Measurements from ENCODE around the gene CLPTM1.
"Not testable (repeated sequence)": the region's sequence is repeated elsewhere in the genome, so short reads cannot be mapped to it uniquely, and the experiment has no call there.

The CLPTM1 gene

DNA sequence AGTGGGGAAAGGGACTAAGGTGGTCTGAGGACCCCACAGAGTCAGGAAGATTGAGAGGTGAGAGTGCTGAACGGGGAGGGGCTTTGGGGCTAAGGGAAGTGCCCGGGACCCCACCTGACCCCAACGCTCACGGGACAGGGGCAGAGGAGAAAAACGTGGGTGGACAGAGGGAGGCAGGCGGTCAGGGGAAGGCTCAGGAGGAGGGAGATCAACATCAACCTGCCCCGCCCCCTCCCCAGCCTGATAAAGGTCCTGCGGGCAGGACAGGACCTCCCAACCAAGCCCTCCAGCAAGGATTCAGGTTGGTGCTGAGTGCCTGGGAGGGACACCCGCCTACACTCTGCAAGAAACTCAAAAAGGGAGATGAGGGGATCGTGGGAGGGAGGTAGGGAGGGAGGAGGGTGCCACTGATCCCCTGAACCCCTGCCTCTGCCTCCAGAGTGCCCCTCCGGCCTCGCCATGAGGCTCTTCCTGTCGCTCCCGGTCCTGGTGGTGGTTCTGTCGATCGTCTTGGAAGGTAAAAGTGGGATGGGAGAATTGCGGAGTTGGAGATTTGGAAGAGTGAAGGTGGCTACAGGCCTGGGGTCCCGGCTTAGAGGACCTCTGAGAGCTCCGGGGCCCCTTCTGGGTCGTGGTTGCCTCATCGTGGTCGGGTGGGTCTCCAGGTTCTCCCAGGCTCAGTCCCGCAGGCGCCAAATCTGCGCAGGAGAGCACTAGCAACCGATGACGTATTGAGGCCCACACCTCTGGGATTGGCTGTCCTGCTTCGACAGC lies 40.6 kb upstream of the CLPTM1 start, which contains the start of gene APOC1:
TSS of gene APOC1 (plus strand) at position 176 of the 774 bp plus-strand sequence. CDS start at position 460, 284 bp downstream.
- Histone ChIP-seq H3K4me3 (ENCODE audit: extremely low read depth, insufficient read depth, low read length, poor library complexity, severe bottlenecking) (peak within 1 kb of the TSS; percentile 46), H3K27ac (ENCODE audit: low read depth, low read length, severe bottlenecking) (peak within 1 kb of the TSS; percentile 91), H3K4me1 (ENCODE audit: control insufficient read depth, insufficient read depth, low read length, poor library complexity, severe bottlenecking) (peaks cover 22% of the 10 kb centered on the region)
- not testable (repeated sequence) for H3K9me3 ChIP-seq (ENCODE audit: control insufficient read depth, low read length); H3K36me3 ChIP-seq (ENCODE audit: control insufficient read depth, insufficient read depth, low read length)
- 3 to 4% methylated on average over 12 to 16 of the region's 28 CpGs for WGBS, 2 experiments (ENCODE audit: insufficient coverage in 2 of 2)

DNA sequence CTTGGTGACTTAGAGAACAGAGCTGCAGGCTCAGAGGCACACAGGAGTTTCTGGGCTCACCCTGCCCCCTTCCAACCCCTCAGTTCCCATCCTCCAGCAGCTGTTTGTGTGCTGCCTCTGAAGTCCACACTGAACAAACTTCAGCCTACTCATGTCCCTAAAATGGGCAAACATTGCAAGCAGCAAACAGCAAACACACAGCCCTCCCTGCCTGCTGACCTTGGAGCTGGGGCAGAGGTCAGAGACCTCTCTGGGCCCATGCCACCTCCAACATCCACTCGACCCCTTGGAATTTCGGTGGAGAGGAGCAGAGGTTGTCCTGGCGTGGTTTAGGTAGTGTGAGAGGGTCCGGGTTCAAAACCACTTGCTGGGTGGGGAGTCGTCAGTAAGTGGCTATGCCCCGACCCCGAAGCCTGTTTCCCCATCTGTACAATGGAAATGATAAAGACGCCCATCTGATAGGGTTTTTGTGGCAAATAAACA lies 30.9 kb upstream of the CLPTM1 start:
- WGBS, 2 experiments (ENCODE audit: insufficient coverage in 2 of 2): 93 to 94% methylated on average over 7 of the region's 8 CpGs
- Histone ChIP-seq H3K36me3 (ENCODE audit: control insufficient read depth, insufficient read depth, low read length) (peaks cover 2% of the 10 kb centered on the region), H3K27ac (ENCODE audit: low read depth, low read length, severe bottlenecking) (no peak overlapping the region)

DNA sequence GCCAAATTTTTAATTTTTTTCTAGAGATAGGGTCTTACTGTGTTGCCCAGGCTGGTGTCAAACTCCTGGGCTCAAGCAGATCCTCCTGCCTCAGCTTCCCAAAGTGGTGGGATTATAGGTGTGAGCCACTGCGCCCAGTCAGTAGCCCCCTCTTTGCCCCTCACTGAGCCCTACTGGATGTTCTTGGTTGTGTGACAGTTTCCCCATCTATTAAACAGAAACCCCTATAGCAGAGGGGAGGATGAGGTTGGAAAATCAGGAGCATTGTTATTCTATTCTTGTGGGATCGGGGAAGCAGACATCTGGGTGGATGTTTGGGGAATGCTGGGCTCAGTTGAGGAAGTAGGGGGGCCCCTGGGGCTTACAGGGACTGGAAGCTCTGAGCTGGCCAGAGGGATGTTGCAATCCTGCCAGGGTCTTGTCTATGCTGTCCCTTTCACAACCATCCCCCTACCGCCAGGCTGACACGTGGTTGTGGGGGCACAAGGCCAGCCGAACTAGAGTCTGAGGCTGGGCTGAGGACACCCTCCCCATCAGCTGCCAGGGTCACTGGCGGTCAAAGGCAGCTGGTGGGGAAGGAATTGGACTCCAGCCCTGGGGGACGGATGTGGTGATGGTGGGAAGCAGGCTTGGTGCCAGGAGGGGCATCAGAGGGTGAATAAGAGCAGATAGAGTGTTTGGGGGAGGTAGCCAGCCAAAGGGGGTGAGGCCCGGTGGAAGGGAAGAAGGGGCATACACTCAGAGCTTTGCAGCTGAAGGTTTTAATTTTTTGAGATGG lies 29.9 kb upstream of the CLPTM1 start:
- Histone ChIP-seq H3K4me1 (ENCODE audit: control insufficient read depth, insufficient read depth, low read length, poor library complexity, severe bottlenecking) (no peaks in the 10 kb centered on the region), H3K4me3 (ENCODE audit: extremely low read depth, insufficient read depth, low read length, poor library complexity, severe bottlenecking) (no peak overlapping the region), H3K36me3 (ENCODE audit: control insufficient read depth, insufficient read depth, low read length) (no peaks in the 10 kb centered on the region), H3K27ac (ENCODE audit: low read depth, low read length, severe bottlenecking) (no peak overlapping the region), H3K9me3 (ENCODE audit: control insufficient read depth, low read length) (no peaks in the 10 kb centered on the region)
- 86 to 100% methylated on average over 3 to 5 of the region's 8 CpGs for WGBS, 2 experiments (ENCODE audit: insufficient coverage in 2 of 2)

More for the DNA sequence above, 30.9 kb upstream of the CLPTM1 start:
- no peak overlapping the region for H3K4me3 ChIP-seq (ENCODE audit: extremely low read depth, insufficient read depth, low read length, poor library complexity, severe bottlenecking)
- no peaks in the 10 kb centered on the region for H3K9me3 ChIP-seq (ENCODE audit: control insufficient read depth, low read length)
- no peaks in the 10 kb centered on the region for H3K4me1 ChIP-seq (ENCODE audit: control insufficient read depth, insufficient read depth, low read length, poor library complexity, severe bottlenecking)

DNA sequence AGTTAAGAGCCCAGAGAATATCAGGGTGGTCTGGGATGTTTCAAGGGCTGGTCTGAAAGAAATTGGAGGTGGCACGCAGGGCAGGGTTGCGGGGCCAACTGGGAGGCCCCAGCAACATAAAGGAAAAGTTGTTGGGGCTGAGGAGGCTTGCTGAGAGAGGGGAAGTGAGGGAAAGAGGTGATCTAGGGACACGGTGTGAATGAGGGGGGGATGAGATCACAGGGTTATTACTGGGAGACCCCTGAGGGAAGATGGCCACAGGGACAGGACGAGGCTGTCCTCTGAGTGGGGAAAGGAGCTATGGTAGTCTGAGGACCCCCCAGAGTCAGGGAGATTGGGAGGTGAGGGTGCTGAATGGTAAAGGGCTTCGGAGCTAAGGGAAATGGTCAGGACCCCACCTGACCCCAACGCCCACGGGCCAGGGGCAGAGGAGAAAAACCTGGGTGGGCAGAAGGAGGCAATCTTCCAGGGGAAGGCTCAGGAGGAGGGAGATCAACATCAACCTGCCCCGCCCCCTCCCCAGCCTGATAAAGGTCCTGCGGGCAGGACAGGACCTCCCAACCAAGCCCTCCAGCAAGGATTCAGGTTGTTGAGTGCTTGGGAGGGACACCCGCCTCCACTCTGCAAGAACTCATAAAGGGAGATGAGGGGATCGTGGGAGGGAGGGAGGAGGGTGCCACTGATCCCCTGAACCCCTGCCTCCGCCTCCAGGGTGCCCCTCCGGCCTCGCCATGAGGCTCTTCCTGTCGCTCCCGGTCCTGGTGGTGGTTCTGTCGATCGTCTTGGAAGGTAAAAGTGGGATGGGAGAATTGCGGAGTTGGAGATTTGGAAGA lies 28.7 kb upstream of the CLPTM1 start:
- H3K9me3 ChIP-seq (ENCODE audit: control insufficient read depth, low read length); H3K27ac ChIP-seq (ENCODE audit: low read depth, low read length, severe bottlenecking); H3K4me3 ChIP-seq (ENCODE audit: extremely low read depth, insufficient read depth, low read length, poor library complexity, severe bottlenecking); H3K36me3 ChIP-seq (ENCODE audit: control insufficient read depth, insufficient read depth, low read length); H3K4me1 ChIP-seq (ENCODE audit: control insufficient read depth, insufficient read depth, low read length, poor library complexity, severe bottlenecking): not testable (repeated sequence)
- WGBS, 2 experiments (ENCODE audit: insufficient coverage in 2 of 2): 77 to 88% methylated on average over 6 to 7 of the region's 19 CpGs

DNA sequence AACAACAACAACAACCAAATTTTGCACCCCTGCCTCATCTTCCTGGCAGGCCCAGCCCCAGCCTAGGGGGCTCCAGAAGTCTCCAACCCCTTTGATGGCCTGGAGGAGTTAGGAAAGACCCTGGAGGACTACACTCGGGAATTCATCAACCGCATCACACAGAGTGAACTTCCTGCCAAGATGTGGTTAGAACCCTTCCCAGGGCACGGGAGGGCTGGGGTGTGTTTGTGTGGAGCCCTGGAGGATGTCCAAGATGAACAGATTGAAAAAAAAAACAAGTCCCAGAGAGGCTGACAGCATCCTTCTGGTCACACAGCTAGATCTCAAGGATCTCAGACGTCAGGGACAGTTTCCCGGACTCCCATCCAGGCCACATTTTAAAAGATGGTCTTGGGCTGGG lies 27.4 kb upstream of the CLPTM1 start:
- Histone ChIP-seq H3K4me1 (ENCODE audit: control insufficient read depth, insufficient read depth, low read length, poor library complexity, severe bottlenecking) (no peaks in the 10 kb centered on the region), H3K4me3 (ENCODE audit: extremely low read depth, insufficient read depth, low read length, poor library complexity, severe bottlenecking) (no peak overlapping the region), H3K27ac (ENCODE audit: low read depth, low read length, severe bottlenecking) (no peak overlapping the region), H3K36me3 (ENCODE audit: control insufficient read depth, insufficient read depth, low read length) (no peaks in the 10 kb centered on the region), H3K9me3 (ENCODE audit: control insufficient read depth, low read length) (no peaks in the 10 kb centered on the region)
- 84 to 92% methylated on average over 5 of the region's 5 CpGs for WGBS, 2 experiments (ENCODE audit: insufficient coverage in 2 of 2)

DNA sequence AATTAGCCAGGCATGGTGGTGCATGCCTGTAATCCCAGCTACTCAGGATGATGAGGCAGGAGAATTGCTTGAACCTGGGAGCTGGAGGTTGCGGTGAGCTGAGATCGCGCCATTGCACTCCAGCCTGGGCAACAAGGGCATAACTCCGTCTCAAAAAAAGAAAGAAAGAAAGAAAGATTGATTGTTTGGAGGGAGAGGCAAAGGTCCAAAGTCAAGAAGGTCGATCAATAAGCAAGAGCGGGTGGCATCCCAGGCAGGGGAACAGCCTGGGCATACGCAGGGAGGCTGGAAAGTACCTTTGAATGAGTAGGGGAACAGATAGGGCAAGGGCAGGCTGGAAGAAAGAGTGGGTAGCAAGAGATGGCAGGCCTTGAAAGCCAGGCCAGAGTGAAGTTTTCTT lies 25.1 kb upstream of the CLPTM1 start:
- H3K4me1 ChIP-seq (ENCODE audit: control insufficient read depth, insufficient read depth, low read length, poor library complexity, severe bottlenecking): no peaks in the 10 kb centered on the region
- WGBS, 2 experiments (ENCODE audit: insufficient coverage in 2 of 2): 90 to 94% methylated on average over 7 of the region's 7 CpGs
- H3K9me3 ChIP-seq (ENCODE audit: control insufficient read depth, low read length): no peaks in the 10 kb centered on the region
- no peak overlapping the region for H3K4me3 ChIP-seq (ENCODE audit: extremely low read depth, insufficient read depth, low read length, poor library complexity, severe bottlenecking)
- H3K27ac ChIP-seq (ENCODE audit: low read depth, low read length, severe bottlenecking): no peak overlapping the region
- H3K36me3 ChIP-seq (ENCODE audit: control insufficient read depth, insufficient read depth, low read length): no peaks in the 10 kb centered on the region

DNA sequence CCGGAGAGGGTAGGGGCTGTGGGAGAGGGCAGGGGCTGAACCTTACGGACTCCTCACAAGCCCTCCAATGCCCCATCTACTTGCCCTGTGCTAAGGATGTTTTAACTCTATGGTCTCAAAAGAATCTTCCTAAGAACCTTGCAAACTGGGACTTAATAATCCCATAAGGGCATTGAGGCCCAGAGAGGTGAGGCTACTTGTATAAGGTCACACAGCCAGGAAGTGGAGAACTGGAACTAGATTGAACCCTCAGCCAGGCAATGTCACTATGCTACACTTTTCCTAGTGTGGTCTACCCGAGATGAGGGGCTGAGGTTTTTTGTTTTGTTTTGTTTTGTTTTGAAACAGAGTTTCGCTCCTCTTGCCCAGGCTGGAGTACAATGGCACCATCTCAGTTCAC lies 23.6 kb upstream of the CLPTM1 start:
- 100% methylated on average over 2 of the region's 4 CpGs; no CpG with 5 or more reads in 1 of the 2 experiments for WGBS, 2 experiments (ENCODE audit: insufficient coverage in 2 of 2)
- Histone ChIP-seq H3K36me3 (ENCODE audit: control insufficient read depth, insufficient read depth, low read length) (no peaks in the 10 kb centered on the region), H3K4me3 (ENCODE audit: extremely low read depth, insufficient read depth, low read length, poor library complexity, severe bottlenecking) (no peak overlapping the region)

DNA sequence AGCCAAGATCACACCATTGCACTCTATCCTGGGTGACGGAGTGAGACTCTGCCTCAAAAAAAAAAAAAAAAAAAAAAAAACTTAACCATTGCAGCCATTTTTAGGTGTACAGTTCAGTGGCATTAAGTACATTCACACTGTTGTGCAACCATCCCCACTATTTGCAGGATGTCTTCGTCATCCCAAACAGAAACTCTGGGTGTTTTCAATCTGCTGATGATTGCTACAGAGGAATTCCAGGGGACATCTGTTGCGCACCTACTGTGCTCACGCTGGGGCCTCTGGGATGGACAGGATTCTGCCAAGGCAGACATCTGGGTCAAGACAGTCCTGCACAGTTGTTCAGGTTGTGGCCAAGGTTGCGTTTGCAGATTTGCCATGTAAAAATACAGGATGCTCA lies 15.5 kb upstream of the CLPTM1 start:
- 72 to 89% methylated on average over 3 to 4 of the region's 5 CpGs for WGBS, 2 experiments (ENCODE audit: insufficient coverage in 2 of 2)
- no peaks in the 10 kb centered on the region for H3K4me1 ChIP-seq (ENCODE audit: control insufficient read depth, insufficient read depth, low read length, poor library complexity, severe bottlenecking)

More for the DNA sequence above, 23.6 kb upstream of the CLPTM1 start:
- H3K9me3 ChIP-seq (ENCODE audit: control insufficient read depth, low read length): no peaks in the 10 kb centered on the region
- H3K27ac ChIP-seq (ENCODE audit: low read depth, low read length, severe bottlenecking): no peak overlapping the region
- H3K4me1 ChIP-seq (ENCODE audit: control insufficient read depth, insufficient read depth, low read length, poor library complexity, severe bottlenecking): no peaks in the 10 kb centered on the region

DNA sequence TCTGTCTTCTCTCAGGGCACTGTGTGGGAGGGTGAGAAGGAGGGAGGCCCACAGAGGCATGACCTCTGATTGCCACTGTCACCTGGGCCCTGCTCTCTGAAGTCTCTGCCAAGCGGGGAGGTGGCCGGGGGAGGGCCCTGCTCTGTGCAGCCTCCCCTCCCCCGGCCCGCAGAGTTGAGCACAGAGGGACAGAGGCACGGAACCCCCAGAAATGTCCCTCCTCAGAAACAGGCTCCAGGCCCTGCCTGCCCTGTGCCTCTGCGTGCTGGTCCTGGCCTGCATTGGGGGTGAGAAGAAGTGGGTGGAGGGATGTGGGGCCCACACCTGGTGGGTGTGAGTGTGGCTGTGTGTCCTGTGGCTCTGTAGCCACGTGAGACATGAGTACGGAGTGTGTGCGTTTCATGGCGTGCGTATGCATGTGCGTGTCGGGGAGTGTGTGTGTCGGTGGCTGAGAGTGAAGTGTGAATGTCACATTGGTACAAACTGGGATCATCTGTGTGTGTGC lies 13.1 kb upstream of the CLPTM1 start, which contains the start of gene APOC4:
TSS of gene APOC4 (plus strand) at position 171 of the 505 bp plus-strand sequence. CDS start at position 212, 41 bp downstream.
- Histone ChIP-seq H3K27ac (ENCODE audit: low read depth, low read length, severe bottlenecking) (no peak within 1 kb of the TSS), H3K9me3 (ENCODE audit: control insufficient read depth, low read length) (no peaks in the 10 kb centered on the region), H3K36me3 (ENCODE audit: control insufficient read depth, insufficient read depth, low read length) (no peaks in the 10 kb centered on the region), H3K4me1 (ENCODE audit: control insufficient read depth, insufficient read depth, low read length, poor library complexity, severe bottlenecking) (no peaks in the 10 kb centered on the region), H3K4me3 (ENCODE audit: extremely low read depth, insufficient read depth, low read length, poor library complexity, severe bottlenecking) (no peak within 1 kb of the TSS)
- WGBS, 2 experiments (ENCODE audit: insufficient coverage in 2 of 2): 92 to 96% methylated on average over 10 to 11 of the region's 14 CpGs

More for the DNA sequence above, 15.5 kb upstream of the CLPTM1 start:
- no peaks in the 10 kb centered on the region for H3K36me3 ChIP-seq (ENCODE audit: control insufficient read depth, insufficient read depth, low read length)
- no peaks in the 10 kb centered on the region for H3K9me3 ChIP-seq (ENCODE audit: control insufficient read depth, low read length)
- no peak overlapping the region for H3K4me3 ChIP-seq (ENCODE audit: extremely low read depth, insufficient read depth, low read length, poor library complexity, severe bottlenecking)
- H3K27ac ChIP-seq (ENCODE audit: low read depth, low read length, severe bottlenecking): no peak overlapping the region

DNA sequence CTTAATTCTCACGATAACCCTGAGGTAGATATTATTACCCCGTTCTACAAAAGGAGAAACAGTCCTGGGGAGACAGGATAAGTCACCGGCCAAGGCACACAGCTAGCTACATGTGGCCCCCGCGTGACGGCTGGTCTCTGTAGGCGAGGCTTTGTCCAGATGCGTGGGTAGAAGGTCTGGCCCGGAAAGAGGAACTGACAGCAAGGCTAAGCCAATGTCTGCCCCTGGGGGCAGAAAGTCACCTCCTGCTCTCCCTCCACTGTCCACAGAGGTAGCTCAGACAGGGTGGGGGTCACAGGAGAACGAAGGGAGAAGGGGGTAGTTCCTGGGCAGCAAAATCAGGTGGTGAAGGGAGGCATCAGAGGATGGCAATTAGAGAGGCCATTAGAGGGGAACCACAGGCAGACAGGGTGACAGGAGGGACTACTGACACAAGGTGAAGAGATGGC lies 11.4 kb upstream of the CLPTM1 start:
- WGBS, 2 experiments (ENCODE audit: insufficient coverage in 2 of 2): 84 to 86% methylated on average over 10 of the region's 10 CpGs

More for the DNA sequence above, 11.4 kb upstream of the CLPTM1 start:
- no peaks in the 10 kb centered on the region for H3K4me1 ChIP-seq (ENCODE audit: control insufficient read depth, insufficient read depth, low read length, poor library complexity, severe bottlenecking)
- H3K27ac ChIP-seq (ENCODE audit: low read depth, low read length, severe bottlenecking): no peak overlapping the region
- no peaks in the 10 kb centered on the region for H3K9me3 ChIP-seq (ENCODE audit: control insufficient read depth, low read length)
- no peaks in the 10 kb centered on the region for H3K36me3 ChIP-seq (ENCODE audit: control insufficient read depth, insufficient read depth, low read length)
- no peak overlapping the region for H3K4me3 ChIP-seq (ENCODE audit: extremely low read depth, insufficient read depth, low read length, poor library complexity, severe bottlenecking)
